Measurements from ENCODE around the gene OS9.
A peak's percentile ranks its signal among the peaks of the same experiment; 100 is the strongest.

- TF ChIP-seq POLR2A (IDR thresholded peaks at IDR 0.05; ENCODE audit: low read depth, low read length) (no peak), CTCF (IDR thresholded peaks at IDR 0.05; ENCODE audit: extremely low read depth in 1 of 2, insufficient read depth in 1 of 2, low read depth in 1 of 2, low read length in 2 of 2) (no peak), MAX (IDR thresholded peaks at IDR 0.05; ENCODE audit: insufficient read depth, insufficient read length) (no peak), EZH2 (IDR thresholded peaks at IDR 0.05; ENCODE audit: borderline replicate concordance, low read depth, low read length, severe bottlenecking) (peak; percentile 49), FOS (IDR thresholded peaks at IDR 0.05; ENCODE audit: borderline replicate concordance, insufficient read depth, low read length) (no peak)
Observed at GRCh38 chr12:57760347-57760982, 66.5 kb downstream of the OS9 start.
